SK-N-SH (cell line): ENCODE results near the gene SPSB1. TPM values are rescaled to one million over a fixed set of nuclear protein-coding genes. Genes with fewer than 3 reads are reported as not detected.

Experiments used
- CTCF ChIA-PET: fragments of 300-600, 350-600 bp; formaldehyde crosslinking; extraction: SDS; loops from one replicate; lab custom pipeline; 2021; lab: Yijun Ruan, JAX
- POLR2A ChIA-PET: fragments of 350-600 bp; sonication (Branson Sonifier 250); formaldehyde crosslinking; extraction: SDS; loops from one replicate; lab custom pipeline; 2020; ENCODE audit warnings: antibody characterized with exemption, inconsistent platforms; lab: Yijun Ruan, JAX
- DNase-seq: peaks from one replicate; pipeline ENCODE4 v3.0.0; 2012
- H2AFZ ChIP-seq: fragments of 200-600 bp; sonication (generic); 2 replicates; pipeline ENCODE4 v1.8.1; 2016; ENCODE audit warnings: antibody characterized with exemption, mild to moderate bottlenecking, low read depth
- H3F3A ChIP-seq: fragments of 200-600 bp; sonication (generic); replicated peaks from 2 replicates; pipeline ENCODE3; 2016; ENCODE audit warnings: antibody characterized with exemption, mild to moderate bottlenecking; ENCODE audit not compliant: insufficient read depth
- H3K27ac ChIP-seq, 2 experiments: fragments of 200-500 bp in 1 of 2; fragments of 200-600 bp in 1 of 2; sonication (Bioruptor generic) in 1 of 2; sonication (generic), shearing (Covaris generic) in 1 of 2; 2 replicates each; pipeline versions ENCODE4 v1.5.1 to v1.6.1; 2014 to 2016; ENCODE audit warnings: low read depth in 2 of 2, inconsistent platforms in 1 of 2, low read length in 1 of 2, mild to moderate bottlenecking in 1 of 2, mixed read lengths in 1 of 2
- H3K27me3 ChIP-seq: fragments of 200-600 bp; sonication (generic), shearing (Covaris generic); 2 replicates; pipeline ENCODE4 v1.6.1; 2016; ENCODE audit warnings: mixed run types; ENCODE audit not compliant: insufficient read depth
- H3K36me3 ChIP-seq, 2 experiments: fragments of 200-500 bp in 1 of 2; fragments of 200-600 bp in 1 of 2; sonication (Bioruptor generic) in 1 of 2; sonication (generic) in 1 of 2; replicated peaks in 1 of 2; 2 replicates each; pipeline versions ENCODE3 to v1.5.1; 2014 to 2016; ENCODE audit warnings: low read length in 1 of 2, mild to moderate bottlenecking in 1 of 2; ENCODE audit not compliant: insufficient read depth in 2 of 2, control insufficient read depth in 1 of 2
- H3K4me1 ChIP-seq, 2 experiments: fragments of 200-500 bp in 1 of 2; fragments of 200-600 bp in 1 of 2; sonication (Bioruptor generic) in 1 of 2; sonication (generic), shearing (Covaris generic) in 1 of 2; 2 replicates each; pipeline versions ENCODE4 v1.5.1 to v1.6.1; 2014 to 2016; ENCODE audit warnings: low read depth in 1 of 2, low read length in 1 of 2, mixed run types in 1 of 2; ENCODE audit not compliant: insufficient read depth in 2 of 2, control insufficient read depth in 1 of 2
- H3K4me2 ChIP-seq: fragments of 200-600 bp; sonication (generic), shearing (Covaris generic); 2 replicates; pipeline ENCODE4 v1.6.1; 2017; ENCODE audit warnings: mixed run types
- H3K4me3 ChIP-seq, 2 experiments: fragments of 200-500 bp in 1 of 2; fragments of 200-600 bp in 1 of 2; sonication (Bioruptor generic) in 1 of 2; sonication (generic), shearing (Covaris generic) in 1 of 2; 2 replicates each; pipeline versions ENCODE4 v1.5.1 to v1.8.1; 2014 to 2016; ENCODE audit warnings: low read depth in 2 of 2, inconsistent platforms in 1 of 2, low read length in 1 of 2, mild to moderate bottlenecking in 1 of 2, mixed read lengths in 1 of 2, moderate library complexity in 1 of 2
- H3K79me2 ChIP-seq: fragments of 200-600 bp; sonication (generic); 2 replicates; pipeline ENCODE4 v1.8.1; 2017; ENCODE audit warnings: mild to moderate bottlenecking; ENCODE audit not compliant: insufficient read depth
- H3K9ac ChIP-seq: fragments of 200-600 bp; sonication (generic); 2 replicates; pipeline ENCODE4 v1.6.1; 2017; ENCODE audit warnings: mixed run types
- H3K9me2 ChIP-seq: fragments of 200-600 bp; sonication (generic); 2 replicates; pipeline ENCODE4 v1.6.1; 2017; ENCODE audit warnings: mixed run types
- H3K9me3 ChIP-seq: fragments of 200-600 bp; sonication (generic); 2 replicates; pipeline ENCODE4 v1.6.1; 2017; ENCODE audit warnings: mixed run types, mild to moderate bottlenecking, moderate library complexity
- H4K20me1 ChIP-seq: fragments of 200-600 bp; sonication (generic); 2 replicates; pipeline ENCODE4 v1.6.1; 2017; ENCODE audit warnings: mild to moderate bottlenecking, mixed run types; ENCODE audit not compliant: insufficient read depth
- EP300 ChIP-seq, 2 experiments: IDR thresholded peaks; 2 replicates each; pipeline versions ENCODE4 v1.4.0 to v1.6.1; 2012; ENCODE audit warnings: borderline replicate concordance in 1 of 2, low read depth in 1 of 2, low read length in 1 of 2
- EZH2phosphoT487 ChIP-seq: fragments of 200-600 bp; sonication (generic); IDR thresholded peaks from 2 replicates; pipeline ENCODE4 v1.6.1; 2017; ENCODE audit warnings: low read depth, mixed run types, mild to moderate bottlenecking, antibody characterized with exemption, moderate library complexity, borderline replicate concordance
- GATA2 ChIP-seq: sonication (generic); formaldehyde crosslinking; IDR thresholded peaks from 2 replicates; pipeline ENCODE4 v1.5.0; 2020; ENCODE audit warnings: mild to moderate bottlenecking, missing genetic modification reagents
- JUND ChIP-seq: IDR thresholded peaks from 2 replicates; pipeline ENCODE4 v1.4.0; 2012
- MEF2A ChIP-seq: IDR thresholded peaks from 2 replicates; pipeline ENCODE4 v1.4.0; 2012; ENCODE audit warnings: low read depth, borderline replicate concordance
- MXI1 ChIP-seq: IDR thresholded peaks from 2 replicates; pipeline ENCODE4 v1.6.1; 2012; ENCODE audit warnings: mild to moderate bottlenecking, low read depth, low read length, improper control_type of control experiment
- NFIC ChIP-seq: IDR thresholded peaks from 2 replicates; pipeline ENCODE4 v1.4.0; 2012; ENCODE audit warnings: borderline replicate concordance
- NRF1 ChIP-seq: IDR thresholded peaks from 2 replicates; pipeline ENCODE4 v1.6.1; 2012; ENCODE audit warnings: low read depth, mild to moderate bottlenecking, low read length
- PBX3 ChIP-seq: IDR thresholded peaks from 2 replicates; pipeline ENCODE4; 2012
- POLR2AphosphoS5 ChIP-seq: IDR thresholded peaks from 2 replicates; pipeline ENCODE4 v1.6.1; 2012; ENCODE audit warnings: low read depth, low read length
- RFX5 ChIP-seq: IDR thresholded peaks from 2 replicates; pipeline ENCODE4 v1.6.1; 2012; ENCODE audit warnings: mild to moderate bottlenecking, improper control_type of control experiment, low read length
- SIN3A ChIP-seq: IDR thresholded peaks from 2 replicates; pipeline ENCODE4 v1.6.1; 2012; ENCODE audit warnings: low read depth, mild to moderate bottlenecking, low read length, moderate library complexity, borderline replicate concordance
- SMC3 ChIP-seq: IDR thresholded peaks from 2 replicates; pipeline ENCODE4 v1.6.1; 2012; ENCODE audit warnings: low read depth, low read length, improper control_type of control experiment
- YY1 ChIP-seq: IDR thresholded peaks from 2 replicates; pipeline ENCODE4 v1.4.0; 2012; ENCODE audit warnings: low read depth, mild to moderate bottlenecking
- ZBTB33 ChIP-seq: IDR thresholded peaks from 2 replicates; pipeline ENCODE4 v1.4.0; 2012; ENCODE audit warnings: low read depth, borderline replicate concordance
- WGBS: methylation state at CpG from one replicate; pipeline ENCODE4 v1.1.6; 2017; ENCODE audit warnings: low lambda C conversion rate; 5-methylcytosine and 5-hydroxymethylcytosine counted together
- polyA plus RNA-seq, 3 experiments: library from polyadenylated mRNA; depleted of rRNA; stranded (reverse); fragments of >200 nt; gene quantifications; 2 replicates each; pipeline ENCODE4 v1.2.3, GENCODE V29; 2012
- TF ChIP-seq, protein P1 (sequence below): IDR thresholded peaks from 2 replicates; pipeline ENCODE4 v1.4.0; 2012; ENCODE audit warnings: low read depth, borderline replicate concordance

Gene SPSB1
- polyA plus RNA-seq, 1 of the 3 experiments (the other 2 are of a cell fraction) = 9.2 TPM

GRCh38 chr1:9394010-9394409 lies 101.3 kb downstream of the SPSB1 start (continued):
- TF ChIP-seq EP300 (IDR thresholded peaks at IDR 0.05; ENCODE audit: borderline replicate concordance in 1 of 2, low read depth in 1 of 2, low read length in 1 of 2) (no peak), EZH2phosphoT487 (no peak)

- no peak for DNase-seq
- Histone ChIP-seq H3K4me2 (no peak overlapping the region), H3K4me3 (no peak overlapping the region), H3K27ac (no peak overlapping the region), H3F3A (peaks cover 3% of the 10 kb centered on the region), H3K9me3 (no peaks in the 10 kb centered on the region), H4K20me1 (no peaks in the 10 kb centered on the region), H3K36me3 (no peaks in the 10 kb centered on the region), H2AFZ (no peak overlapping the region), H3K4me1 (peaks cover 1 to 2% of the 10 kb centered on the region in 2 experiments; a peak in 2 of 4 replicates), H3K9me2 (no peaks in the 10 kb centered on the region), H3K79me2 (no peaks in the 10 kb centered on the region), H3K27me3 (no peaks in the 10 kb centered on the region), H3K9ac (no peak overlapping the region)
- ChIA-PET CTCF (no interaction called here), POLR2A (no interaction called here)
- WGBS = 95% methylated on average over 7 of the region's 7 CpGs
- TF ChIP-seq, protein P1, sequence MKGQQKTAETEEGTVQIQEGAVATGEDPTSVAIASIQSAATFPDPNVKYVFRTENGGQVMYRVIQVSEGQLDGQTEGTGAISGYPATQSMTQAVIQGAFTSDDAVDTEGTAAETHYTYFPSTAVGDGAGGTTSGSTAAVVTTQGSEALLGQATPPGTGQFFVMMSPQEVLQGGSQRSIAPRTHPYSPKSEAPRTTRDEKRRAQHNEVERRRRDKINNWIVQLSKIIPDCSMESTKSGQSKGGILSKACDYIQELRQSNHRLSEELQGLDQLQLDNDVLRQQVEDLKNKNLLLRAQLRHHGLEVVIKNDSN = no peak
- TF ChIP-seq ZBTB33 (no peak), SMC3 (no peak)
Measured at GRCh38 chr1:9395018-9395417, 102.3 kb downstream of the SPSB1 start.

DNA sequence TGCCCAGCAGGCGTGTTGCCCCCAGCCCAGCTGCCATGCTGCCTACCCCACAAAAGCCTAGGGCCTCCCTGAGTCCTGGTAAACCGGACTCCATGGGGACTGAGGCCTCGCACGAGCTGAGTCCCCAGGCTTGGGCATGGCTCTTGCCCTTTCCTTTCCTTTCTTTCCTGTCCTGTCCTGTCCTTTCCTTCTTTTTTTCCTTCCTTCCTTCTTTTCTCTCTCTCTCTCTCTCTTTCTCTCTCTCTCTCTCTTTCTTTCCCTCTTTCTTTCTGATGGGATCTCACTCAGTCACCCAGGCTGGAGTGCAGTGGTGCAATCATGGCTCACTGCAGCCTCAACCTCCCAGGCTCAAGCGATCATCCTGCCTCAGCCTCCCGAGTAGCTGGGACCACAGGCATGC lies 104.4 kb downstream of the SPSB1 start:
- Histone ChIP-seq H3K9me2 (no peaks in the 10 kb centered on the region), H3K4me2 (no peak overlapping the region), H3K4me1 (peaks cover 11 to 12% of the 10 kb centered on the region in 2 experiments; a peak in 2 of 4 replicates), H3K27ac (no peak overlapping the region), H3K79me2 (no peaks in the 10 kb centered on the region), H2AFZ (no peak overlapping the region), H3K27me3 (no peaks in the 10 kb centered on the region), H4K20me1 (no peaks in the 10 kb centered on the region), H3F3A (peaks cover 7% of the 10 kb centered on the region), H3K4me3 (no peak overlapping the region), H3K9ac (no peak overlapping the region), H3K36me3 (no peaks in the 10 kb centered on the region), H3K9me3 (no peaks in the 10 kb centered on the region)
- CTCF ChIA-PET = interaction anchor here (0.9 kb wide), 1 partner anchor 58 kb away, joined by 3 read pairs; no protein-coding TSS in a partner anchor
- WGBS = 83% methylated on average over 6 of the region's 6 CpGs
- POLR2A ChIA-PET = no interaction called here
- no peak for DNase-seq
- TF ChIP-seq ZBTB33 (no peak), NRF1 (no peak), RFX5 (no peak), NFIC (no peak), YY1 (no peak), PBX3 (no peak), POLR2AphosphoS5 (no peak), JUND (no peak), MXI1 (no peak), GATA2 (CRISPR knock-in tag) (no peak), SMC3 (no peak), MEF2A (no peak), SIN3A (no peak)
